Right lobe of liver (tissue), 6 donors: Measurements from ENCODE around the gene ALK. TPM values are rescaled to one million over a fixed set of nuclear protein-coding genes. Genes with fewer than 3 reads are reported as not detected.

ENCODE experiments used
- ATAC-seq, 4 donors: fragments of 200-7000 bp; cut with Tn5 transposase; one replicate each; pipeline ENCODE4 v1.9.1; 2020; ENCODE audit warnings: mild to moderate bottlenecking in 4 of 4, moderate library complexity in 4 of 4
- DNase-seq, 3 donors: peaks; one replicate each; pipeline ENCODE4 v3.0.0-alpha.2; 2020
- H3K27ac ChIP-seq, 3 donors: fragments of 200-600 bp; one replicate each; pipeline ENCODE4 v1.8.0; 2022
- H3K27me3 ChIP-seq, 2 donors: fragments of 200-600 bp; one replicate each; pipeline ENCODE4 v1.8.0; 2022
- H3K36me3 ChIP-seq, 4 donors: fragments of 200-600 bp; sonication (generic) in 1 of 4; one replicate each; pipeline versions ENCODE4 v1.5.1 to v1.8.0; 2017 to 2022; ENCODE audit warnings: control low read depth in 1 of 4
- H3K4me1 ChIP-seq, 4 donors: fragments of 200-600 bp; sonication (generic) in 1 of 4; one replicate each; pipeline versions ENCODE4 v1.5.1 to v1.8.0; 2017 to 2022; ENCODE audit warnings: control low read depth in 1 of 4
- H3K4me3 ChIP-seq, 3 donors: fragments of 200-600 bp; one replicate each; pipeline ENCODE4 v1.8.0; 2022
- H3K9me3 ChIP-seq, 4 donors: fragments of 200-600 bp; sonication (generic) in 1 of 4; one replicate each; pipeline versions ENCODE4 v1.5.1 to v1.8.0; 2017 to 2022; ENCODE audit warnings: control low read depth in 1 of 4
- CTCF ChIP-seq, 4 donors: fragments of 200-600 bp in 3 of 4; fragments of 450-650 bp in 1 of 4; IDR thresholded peaks; one replicate each; pipeline versions ENCODE4 v1.5.1 to v1.8.0; 2016 to 2022; ENCODE audit warnings: antibody characterized with exemption in 4 of 4, mild to moderate bottlenecking in 2 of 4
- POLR2A ChIP-seq: fragments of 450-650 bp; IDR thresholded peaks from one replicate; pipeline ENCODE4 v1.6.1; 2017; ENCODE audit warnings: antibody characterized with exemption, mild to moderate bottlenecking
- WGBS: methylation state at CpG from one replicate; pipeline ENCODE4 v1.1.6; 2018; ENCODE audit warnings: low coverage, low lambda C conversion rate; ENCODE audit not compliant: insufficient coverage; ENCODE audit errors: missing lambda C conversion rate; 5-methylcytosine and 5-hydroxymethylcytosine counted together
- intact Hi-C, 2 donors: fragments of 100-400 bp; cut with DNase I; formaldehyde crosslinking; loops; one replicate each; pipeline versions ENCODE4 v1.11.2 to v1.14.1; 2022
- total RNA-seq, 6 experiments: library from RNA; depleted of rRNA in 2 of 6; stranded (reverse); fragments of >200 nt in 2 of 6; fragmentation: NEBNext Ultra II Directional in 3 of 6; extraction: Animal tissue kit (Norgen Biotek cat#: 25700) in 3 of 6; gene quantifications; one replicate each; pipeline versions ENCODE4 v1.1.0 to v1.2.4, GENCODE V29; 2016 to 2023
- donor health status: DM: no; HTN: yes; CAD: no.
- donor health status: DM: no; HTN: no; CAD: no.
- donor health status: DM: no; HTN: no; CAD: no.
- donor health status: DM: no; HTN: yes; CAD: no.
- donor health status: DM: no; HTN: yes; CAD: no.

ALK gene
- total RNA-seq, 6 experiments from 2014 or later: 0.04 to 0.06 TPM; not detected in 4

GRCh38 chr2:29601321-29601720 lies 320.1 kb downstream of the ALK start:
- Histone ChIP-seq H3K36me3 (no peaks in the 10 kb centered on the region), H3K4me3 (no peak overlapping the region), H3K9me3 (no peaks in the 10 kb centered on the region), H3K4me1 (no peaks in the 10 kb centered on the region), H3K27ac (no peak overlapping the region), H3K27me3 (no peaks in the 10 kb centered on the region)
- 89% methylated on average over 5 of the region's 5 CpGs for WGBS
- TF ChIP-seq CTCF (IDR thresholded peaks at IDR 0.05): no peak
- TF ChIP-seq POLR2A: no peak
- DNase-seq (no peak), ATAC-seq (no peak)
- intact Hi-C loops: no loop called here

- 40% methylated on average over 1 of the region's 4 CpGs for WGBS
- H3K27me3 ChIP-seq: no peaks in the 10 kb centered on the region
- intact Hi-C loops: no loop called here
- H3K9me3 ChIP-seq: no peaks in the 10 kb centered on the region
- DNase-seq (no peak), ATAC-seq (no peak)
- no peaks in the 10 kb centered on the region for H3K4me1 ChIP-seq
- no peaks in the 10 kb centered on the region for H3K36me3 ChIP-seq
- H3K27ac ChIP-seq: no peak overlapping the region
- TF ChIP-seq CTCF (IDR thresholded peaks at IDR 0.05) (no peak), POLR2A (no peak)
- no peak overlapping the region for H3K4me3 ChIP-seq
Observed at GRCh38 chr2:29599946-29600345, 321.4 kb downstream of the ALK start.

- no peak overlapping the region for H3K4me3 ChIP-seq
- H3K9me3 ChIP-seq: no peaks in the 10 kb centered on the region
- intact Hi-C loops: no loop called here
- ATAC-seq: no peak
- no peak overlapping the region for H3K27ac ChIP-seq
- no peak for DNase-seq
- TF ChIP-seq POLR2A (no peak), CTCF (IDR thresholded peaks at IDR 0.05) (no peak)
- WGBS: 72% methylated on average over 2 of the region's 2 CpGs
- H3K27me3 ChIP-seq: no peaks in the 10 kb centered on the region
- no peaks in the 10 kb centered on the region for H3K4me1 ChIP-seq
- no peaks in the 10 kb centered on the region for H3K36me3 ChIP-seq
Observed at GRCh38 chr2:29598978-29599377, 322.4 kb downstream of the ALK start.

GRCh38 chr2:29597035-29597434 lies 324.4 kb downstream of the ALK start:
- no peak for ATAC-seq
- no peak for DNase-seq
- H3K4me1 ChIP-seq: no peaks in the 10 kb centered on the region
- H3K36me3 ChIP-seq: no peaks in the 10 kb centered on the region
- H3K9me3 ChIP-seq: no peaks in the 10 kb centered on the region
- H3K4me3 ChIP-seq: no peak overlapping the region
- no peaks in the 10 kb centered on the region for H3K27me3 ChIP-seq
- H3K27ac ChIP-seq: no peak overlapping the region
- intact Hi-C loops: no loop called here
- 100% methylated on average over 3 of the region's 5 CpGs for WGBS
- TF ChIP-seq CTCF (IDR thresholded peaks at IDR 0.05): no peak
- no peak for TF ChIP-seq POLR2A

- intact Hi-C loops: no loop called here
- no peak for ATAC-seq
- Histone ChIP-seq H3K9me3 (no peaks in the 10 kb centered on the region), H3K4me1 (no peaks in the 10 kb centered on the region), H3K36me3 (no peaks in the 10 kb centered on the region), H3K27ac (no peak overlapping the region), H3K27me3 (no peaks in the 10 kb centered on the region), H3K4me3 (no peak overlapping the region)
- DNase-seq: no peak
- no CpG with 5 or more reads among the region's 2 CpGs for WGBS
- TF ChIP-seq CTCF (IDR thresholded peaks at IDR 0.05) (no peak), POLR2A (no peak)
Observed at GRCh38 chr2:29596584-29596983, 324.8 kb downstream of the ALK start.
